H1 (cell line): ENCODE data around the gene STX4. TPM values are rescaled to one million over a fixed set of nuclear protein-coding genes. Genes with fewer than 3 reads are reported as not detected.

Experiments
- CTCF ChIA-PET: fragments of 300-600 bp; sonication (Branson Sonifier 250); formaldehyde crosslinking; loops from one replicate; lab custom pipeline; 2021; ENCODE audit not compliant: partially characterized antibody; lab: Charles Lee
- POLR2A ChIA-PET: fragments of 300-600 bp; sonication (Branson Sonifier 250); formaldehyde crosslinking; loops from one replicate; lab custom pipeline; 2021; ENCODE audit warnings: inconsistent platforms; ENCODE audit not compliant: partially characterized antibody; lab: Charles Lee
- DNase-seq, 2 experiments: peaks; one replicate each; pipeline versions ENCODE4 v3.0.0 to v3.0.0-alpha.2; 2010 to 2022; ENCODE audit warnings: low spot score in 2 of 2, low read depth in 1 of 2, mixed read lengths in 1 of 2
- FAIRE-seq: peaks from 2 replicates; lab custom pipeline; 2011; peaks lifted over from hg19 to GRCh38; lab: Jason Lieb, UNC
- H2AFZ ChIP-seq: 2 replicates; pipeline ENCODE4 v1.8.1; 2012; ENCODE audit warnings: low read length, inconsistent platforms
- H2AK5ac ChIP-seq: 2 replicates; pipeline ENCODE4 v1.6.1; 2013; ENCODE audit warnings: low read depth, low read length
- H2BK120ac ChIP-seq: replicated peaks from 2 replicates; pipeline ENCODE3; 2013; ENCODE audit warnings: low read depth, low read length, inconsistent platforms
- H2BK12ac ChIP-seq: 2 replicates; pipeline ENCODE4 v1.6.1; 2013; ENCODE audit warnings: low read depth, low read length
- H2BK15ac ChIP-seq: 2 replicates; pipeline ENCODE4 v1.6.1; 2013; ENCODE audit warnings: low read length
- H2BK20ac ChIP-seq: 2 replicates; pipeline ENCODE4 v1.6.1; 2013; ENCODE audit warnings: low read length
- H2BK5ac ChIP-seq: 2 replicates; pipeline ENCODE4 v1.6.1; 2013; ENCODE audit warnings: low read depth, low read length
- H3K14ac ChIP-seq: 2 replicates; pipeline ENCODE4 v1.6.1; 2013; ENCODE audit warnings: inconsistent platforms; ENCODE audit not compliant: insufficient read length
- H3K18ac ChIP-seq: 2 replicates; pipeline ENCODE4 v1.6.1; 2013; ENCODE audit warnings: low read length; ENCODE audit errors: extremely low read depth
- H3K23ac ChIP-seq: 2 replicates; pipeline ENCODE4 v1.6.1; 2013; ENCODE audit warnings: inconsistent platforms; ENCODE audit not compliant: insufficient read length
- H3K23me2 ChIP-seq: 2 replicates; pipeline ENCODE4 v1.6.1; 2013; ENCODE audit warnings: low read depth, low read length
- H3K27ac ChIP-seq: 2 replicates; pipeline ENCODE4 v1.6.1; 2011; ENCODE audit warnings: low read depth, low read length, inconsistent platforms
- H3K27me3 ChIP-seq, 4 experiments: replicated peaks in 1 of 4; 1 replicate in 1 of 4; 2 replicates in 3 of 4; pipeline versions ENCODE4 v1.6.1 to v1.8.1; 2011 to 2013; ENCODE audit warnings: low read length in 3 of 4, mild to moderate bottlenecking in 3 of 4, inconsistent platforms in 2 of 4, mixed read lengths in 2 of 4, moderate library complexity in 1 of 4; ENCODE audit not compliant: control insufficient read depth in 3 of 4, insufficient read depth in 3 of 4; ENCODE audit errors: extremely low read depth in 1 of 4
- H3K36me3 ChIP-seq, 4 experiments: 2 replicates each; pipeline versions ENCODE4 v1.6.1 to v1.8.1; 2011 to 2013; ENCODE audit warnings: mild to moderate bottlenecking in 4 of 4, low read length in 3 of 4, moderate library complexity in 2 of 4, control low read depth in 1 of 4, inconsistent platforms in 1 of 4; ENCODE audit not compliant: insufficient read depth in 4 of 4, control insufficient read depth in 2 of 4
- H3K4ac ChIP-seq: replicated peaks from 2 replicates; pipeline ENCODE3; 2013; ENCODE audit warnings: low read length, low read depth, mixed read lengths, inconsistent platforms; ENCODE audit not compliant: insufficient read length
- H3K4me1 ChIP-seq, 4 experiments: replicated peaks in 1 of 4; 1 replicate in 1 of 4; 2 replicates in 3 of 4; pipeline versions ENCODE4 v1.6.1 to v1.8.1; 2011 to 2013; ENCODE audit warnings: low read length in 3 of 4, inconsistent platforms in 2 of 4, mixed read lengths in 1 of 4; ENCODE audit not compliant: insufficient read depth in 4 of 4, control insufficient read depth in 3 of 4
- H3K4me2 ChIP-seq, 2 experiments: 2 replicates each; pipeline versions ENCODE4 v1.6.1 to v1.8.1; 2011 to 2013; ENCODE audit warnings: low read depth in 2 of 2, low read length in 2 of 2, control low read depth in 1 of 2, inconsistent platforms in 1 of 2, mild to moderate bottlenecking in 1 of 2; ENCODE audit not compliant: insufficient read depth in 1 of 2
- H3K4me3 ChIP-seq, 4 experiments: fragments of 200-600, 300-600 bp in 1 of 4; sonication (generic), shearing (Covaris generic), sonication (Bioruptor Twin) in 1 of 4; 2 replicates each; pipeline versions ENCODE4 v1.5.1 to v1.8.1; 2011 to 2016; ENCODE audit warnings: low read length in 4 of 4, low read depth in 3 of 4, control low read depth in 2 of 4, inconsistent platforms in 2 of 4, mild to moderate bottlenecking in 2 of 4, mixed read lengths in 1 of 4, moderate library complexity in 1 of 4; ENCODE audit not compliant: insufficient read depth in 2 of 4; ENCODE audit errors: extremely low read depth in 1 of 4
- H3K56ac ChIP-seq: replicated peaks from 2 replicates; pipeline ENCODE3; 2013; ENCODE audit warnings: low read depth, mild to moderate bottlenecking, mixed read lengths, low read length, inconsistent platforms; ENCODE audit not compliant: insufficient read length
- H3K79me1 ChIP-seq: 2 replicates; pipeline ENCODE4 v1.6.1; 2013; ENCODE audit warnings: low read depth, low read length, control low read depth
- H3K79me2 ChIP-seq, 2 experiments: 2 replicates each; pipeline versions ENCODE4 v1.6.1 to v1.8.1; 2012 to 2013; ENCODE audit warnings: low read length in 2 of 2, mild to moderate bottlenecking in 2 of 2, inconsistent platforms in 1 of 2; ENCODE audit not compliant: insufficient read depth in 2 of 2, control insufficient read depth in 1 of 2
- H3K9ac ChIP-seq, 4 experiments: replicated peaks in 1 of 4; 1 replicate in 1 of 4; 2 replicates in 3 of 4; pipeline versions ENCODE4 v1.6.1 to v1.8.1; 2011 to 2013; ENCODE audit warnings: low read depth in 3 of 4, low read length in 3 of 4, control low read depth in 2 of 4, mild to moderate bottlenecking in 2 of 4, moderate library complexity in 2 of 4, inconsistent platforms in 1 of 4; ENCODE audit errors: extremely low read depth in 1 of 4
- H3K9me3 ChIP-seq, 2 experiments: 2 replicates each; pipeline versions ENCODE4 v1.6.1 to v1.8.1; 2012 to 2013; ENCODE audit warnings: mild to moderate bottlenecking in 2 of 2, moderate library complexity in 2 of 2, control low read depth in 1 of 2, inconsistent platforms in 1 of 2, low read depth in 1 of 2, low read length in 1 of 2, mixed read lengths in 1 of 2; ENCODE audit not compliant: insufficient read depth in 2 of 2
- H4K20me1 ChIP-seq, 2 experiments: replicated peaks in 1 of 2; 2 replicates each; pipeline versions ENCODE3 to v1.8.1; 2011 to 2013; ENCODE audit warnings: inconsistent platforms in 2 of 2, low read length in 2 of 2, mild to moderate bottlenecking in 1 of 2; ENCODE audit not compliant: insufficient read depth in 2 of 2, control insufficient read depth in 1 of 2
- H4K5ac ChIP-seq: 2 replicates; pipeline ENCODE4 v1.6.1; 2013; ENCODE audit warnings: low read length, low read depth, mixed read lengths, inconsistent platforms; ENCODE audit not compliant: insufficient read length
- H4K8ac ChIP-seq: 2 replicates; pipeline ENCODE4 v1.8.0; 2013; ENCODE audit warnings: mild to moderate bottlenecking, moderate library complexity, low read length, inconsistent platforms; ENCODE audit not compliant: insufficient read depth; ENCODE audit errors: extremely low read depth
- H4K91ac ChIP-seq: replicated peaks from 2 replicates; pipeline ENCODE3; 2013; ENCODE audit warnings: low read length, mixed read lengths, inconsistent platforms; ENCODE audit not compliant: insufficient read length
- TEAD4 ChIP-seq: IDR thresholded peaks from 2 replicates; pipeline ENCODE4 v1.6.1; 2012; ENCODE audit warnings: low read depth, low read length, inconsistent platforms, mixed read lengths
- WGBS, 2 experiments: shearing (Covaris generic) in 1 of 2; methylation state at CpG; one replicate each; pipeline versions ENCODE4 v1.1.6 to v1.1.7; 2013 to 2015; ENCODE audit warnings: low lambda C conversion rate in 2 of 2, mixed read lengths in 2 of 2, inconsistent platforms in 1 of 2, low coverage in 1 of 2, missing lambda C conversion rate in 1 of 2; ENCODE audit not compliant: insufficient replicate concordance in 2 of 2, insufficient coverage in 1 of 2, insufficient read length in 1 of 2; ENCODE audit errors: extremely low coverage in 1 of 2, missing lambda C conversion rate in 1 of 2; 5-methylcytosine and 5-hydroxymethylcytosine counted together
- polyA plus RNA-seq, 7 experiments: library from polyadenylated mRNA; depleted of rRNA in 3 of 7; stranded (reverse) in 5 of 7; unstranded in 2 of 7; fragments of >200 nt in 5 of 7; fragments of 200-250 nt in 2 of 7; gene quantifications; 1 replicate in 5 of 7; 2 replicates in 1 of 7; 4 replicates in 1 of 7; pipeline versions ENCODE4 v1.2.1 to v1.2.3, GENCODE V29; 2011 to 2013; ENCODE audit warnings: missing spikeins in 2 of 7, mixed read lengths in 2 of 7
- total RNA-seq: library from RNA; stranded (reverse); fragmentation: NEBNext Ultra II Directional; extraction: Animal tissue kit (Norgen Biotek cat#: 25700); gene quantifications from 2 replicates; pipeline ENCODE4 v1.2.1, GENCODE V29; 2021

Gene STX4
- total and polyA plus RNA-seq, 2 of the 8 experiments (the other 6 are each of a cell fraction or from before 2014, with no cell fraction given): 25.8 to 32.3 TPM

- Histone ChIP-seq H3K4me3 (no peak overlapping the region), H4K5ac (no peak overlapping the region), H3K14ac (no peak overlapping the region), H4K8ac (peak overlapping the region; percentile 35; the same call in 1 of the 2 replicates), H2AFZ (no peak overlapping the region), H3K27me3 (no peaks in the 10 kb centered on the region), H2AK5ac (no peak overlapping the region), H3K18ac (no peak overlapping the region), H3K23ac (no peak overlapping the region), H3K23me2 (no peaks in the 10 kb centered on the region), H3K9me3 (no peaks in the 10 kb centered on the region), H3K9ac (no peak overlapping the region), H2BK15ac (no peak overlapping the region), H3K36me3 (peaks cover 6 to 28% (median 14%) of the 10 kb centered on the region in 4 experiments; a peak in 6 of 8 replicates), H4K20me1 (peaks cover 0 to 15% of the 10 kb centered on the region in 2 experiments), H3K79me1 (peaks cover 3% of the 10 kb centered on the region; the same call in 1 of the 2 replicates), H3K56ac (no peak overlapping the region), H3K4ac (no peak overlapping the region), H2BK5ac (no peak overlapping the region), H4K91ac (no peak overlapping the region), H3K4me2 (no peak overlapping the region), H2BK12ac (no peak overlapping the region), H3K79me2 (peaks cover 0 to 12% of the 10 kb centered on the region in 2 experiments; a peak in 2 of 4 replicates), H3K27ac (no peak overlapping the region), H2BK120ac (no peak overlapping the region), H2BK20ac (no peak overlapping the region), H3K4me1 (no peaks in the 10 kb centered on the region)
- ChIA-PET POLR2A (interaction anchor here (0.8 to 1.4 kb wide), 3 partner anchors 15 to 141 kb away, joined by 3 read pairs; partner anchors contain the start of genes ORAI3 and PYCARD), CTCF (interaction anchor here (1.3 kb wide), 1 partner anchor 78 kb away, joined by 3 read pairs; no protein-coding TSS in a partner anchor)
- FAIRE-seq: no peak
- WGBS, 2 experiments: 95% methylated on average over 44 of the region's 54 CpGs; no CpG with 5 or more reads in 1 of the 2 experiments
- no peak for TF ChIP-seq TEAD4
- DNase-seq: no peak
These were observed 28.6 kb downstream of the STX4 start for GRCh38 chr16:31061813-31062440.
